Activated naive CD8-positive, alpha-beta T cell (primary cell): ENCODE data around the gene WFDC12.
A peak's percentile ranks its signal among the peaks of the same experiment; 100 is the strongest.

ENCODE experiments used
- H3K27ac Mint-ChIP-seq: one replicate; pipeline ENCODE4 v1.8.0; 2021; ENCODE audit warnings: mixed read lengths
- H3K27me3 Mint-ChIP-seq: one replicate; pipeline ENCODE4 v1.8.0; 2021; ENCODE audit warnings: mixed read lengths
- H3K36me3 Mint-ChIP-seq: one replicate; pipeline ENCODE4 v1.8.0; 2021; ENCODE audit warnings: mixed read lengths
- H3K4me1 Mint-ChIP-seq: one replicate; pipeline ENCODE4 v1.8.0; 2021; ENCODE audit warnings: low read depth, mixed read lengths
- H3K4me3 Mint-ChIP-seq: one replicate; pipeline ENCODE4 v1.8.0; 2021; ENCODE audit warnings: mild to moderate bottlenecking, mixed read lengths
- H3K9me3 Mint-ChIP-seq: one replicate; pipeline ENCODE4 v1.8.0; 2021; ENCODE audit warnings: low read depth, mixed read lengths

Gene WFDC12

GRCh38 chr20:45105317-45105716 lies 18.9 kb downstream of the WFDC12 start:
- no peaks in the 10 kb centered on the region for H3K9me3 Mint-ChIP-seq
- H3K4me1 Mint-ChIP-seq, result peaks cover 3% of the 10 kb centered on the region
- H3K4me3 Mint-ChIP-seq, result no peak overlapping the region
- H3K27me3 Mint-ChIP-seq, result peaks cover 17% of the 10 kb centered on the region
- H3K27ac Mint-ChIP-seq, result no peak overlapping the region
- H3K36me3 Mint-ChIP-seq, result no peaks in the 10 kb centered on the region

DNA sequence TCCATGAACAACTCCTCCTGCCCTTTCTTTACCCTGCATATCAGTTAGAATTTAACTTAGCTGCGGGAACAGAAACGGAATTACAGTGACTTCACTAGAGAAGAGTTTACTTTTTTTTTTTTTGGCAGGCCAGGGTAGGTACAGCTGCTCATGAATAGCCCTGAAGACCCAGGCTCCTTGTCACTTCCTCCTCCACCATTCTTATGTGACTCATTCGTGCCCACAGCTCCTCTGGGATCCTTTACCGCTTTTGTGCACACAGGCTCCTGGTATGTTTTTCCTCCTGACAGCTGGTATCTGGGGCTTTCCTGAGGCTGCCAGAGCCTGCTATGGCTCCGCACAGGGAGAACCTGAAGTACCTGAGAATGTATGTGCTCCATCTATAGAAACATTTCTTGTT lies 19.5 kb downstream of the WFDC12 start:
- no peaks in the 10 kb centered on the region for H3K9me3 Mint-ChIP-seq
- H3K36me3 Mint-ChIP-seq, result no peaks in the 10 kb centered on the region
- H3K27me3 Mint-ChIP-seq, result peaks cover 22% of the 10 kb centered on the region
- peaks cover 6% of the 10 kb centered on the region for H3K4me1 Mint-ChIP-seq
- no peak overlapping the region for H3K4me3 Mint-ChIP-seq
- H3K27ac Mint-ChIP-seq, result no peak overlapping the region

- Mint-ChIP-seq H3K4me1 (peaks cover 10% of the 10 kb centered on the region), H3K9me3 (no peaks in the 10 kb centered on the region), H3K27ac (no peak overlapping the region), H3K4me3 (no peak overlapping the region), H3K36me3 (no peaks in the 10 kb centered on the region), H3K27me3 (peaks cover 32% of the 10 kb centered on the region)
Measured at GRCh38 chr20:45103072-45103471, 21.2 kb downstream of the WFDC12 start.

DNA sequence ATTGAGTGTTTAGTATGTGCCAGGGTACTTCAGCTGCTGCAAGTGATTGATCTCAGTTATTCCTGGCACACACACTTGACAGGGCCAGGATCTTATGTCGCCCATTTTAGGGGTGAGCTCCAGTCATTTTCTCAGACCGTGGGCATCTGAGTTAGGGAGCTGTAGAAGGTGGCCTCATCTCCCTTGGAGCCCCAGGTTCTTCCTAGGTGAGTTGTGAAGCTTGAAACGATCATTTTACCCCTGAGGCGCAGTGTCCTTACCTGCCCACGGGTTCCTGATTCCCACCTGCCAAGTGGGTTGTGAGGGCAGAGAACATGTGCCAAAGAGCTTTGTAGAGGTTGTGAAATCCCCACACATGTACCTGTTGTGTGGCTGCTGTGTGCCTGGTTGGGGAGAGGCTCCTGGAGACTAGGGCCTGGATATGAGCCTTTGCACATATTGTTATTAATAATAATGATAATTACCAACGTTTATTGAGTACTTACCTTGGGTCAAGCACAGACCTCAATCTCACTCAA lies 22.9 kb downstream of the WFDC12 start:
- Mint-ChIP-seq H3K4me1 (peaks cover 16% of the 10 kb centered on the region), H3K9me3 (no peaks in the 10 kb centered on the region), H3K36me3 (no peaks in the 10 kb centered on the region), H3K4me3 (no peak overlapping the region), H3K27me3 (peaks cover 37% of the 10 kb centered on the region), H3K27ac (no peak overlapping the region)

DNA sequence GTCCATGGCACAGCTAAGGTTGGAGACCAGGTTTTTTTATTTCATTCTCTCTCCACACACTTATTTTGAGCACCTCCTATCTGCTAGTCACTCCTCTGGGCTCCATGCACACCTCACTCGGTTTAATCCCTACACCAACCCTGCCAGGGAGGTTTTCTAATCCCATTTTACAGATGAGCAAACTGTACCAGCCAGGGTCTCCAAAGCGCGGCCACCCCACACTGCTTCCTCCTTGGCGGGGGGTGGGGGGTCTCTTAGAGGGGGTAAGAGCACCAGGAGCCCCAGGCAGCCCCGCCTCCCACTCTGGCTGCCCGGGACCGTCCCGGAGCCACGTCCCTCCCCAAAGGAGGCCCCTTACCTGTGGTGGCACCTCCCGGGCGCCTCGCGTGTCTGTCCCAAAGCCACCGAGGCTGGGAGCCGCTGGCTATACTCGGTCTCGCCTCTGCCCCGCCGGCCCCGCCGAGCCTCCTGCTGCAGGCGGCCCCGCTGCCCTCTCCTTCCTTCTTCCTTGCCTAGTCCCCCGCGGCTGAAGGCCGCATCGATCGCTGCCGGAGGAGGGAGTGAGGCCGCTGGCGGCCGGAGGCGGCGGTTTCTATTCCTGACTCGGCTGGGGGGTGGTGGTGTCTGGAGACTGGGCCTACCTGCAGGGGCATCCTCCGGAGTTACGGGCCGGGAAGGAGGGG lies 23.6 kb downstream of the WFDC12 start, which contains the start of gene KCNS1:
TSS of gene KCNS1 (minus strand) at position 565 of the 683 bp plus-strand sequence. CDS start 1,891 bp downstream, outside the sequence.
- H3K4me1 Mint-ChIP-seq, result peaks cover 19% of the 10 kb centered on the region
- no peaks in the 10 kb centered on the region for H3K9me3 Mint-ChIP-seq
- no peak within 1 kb of the TSS for H3K4me3 Mint-ChIP-seq
- H3K36me3 Mint-ChIP-seq, result no peaks in the 10 kb centered on the region
- H3K27ac Mint-ChIP-seq, result no peak within 1 kb of the TSS
- H3K27me3 Mint-ChIP-seq, result peaks cover 37% of the 10 kb centered on the region

DNA sequence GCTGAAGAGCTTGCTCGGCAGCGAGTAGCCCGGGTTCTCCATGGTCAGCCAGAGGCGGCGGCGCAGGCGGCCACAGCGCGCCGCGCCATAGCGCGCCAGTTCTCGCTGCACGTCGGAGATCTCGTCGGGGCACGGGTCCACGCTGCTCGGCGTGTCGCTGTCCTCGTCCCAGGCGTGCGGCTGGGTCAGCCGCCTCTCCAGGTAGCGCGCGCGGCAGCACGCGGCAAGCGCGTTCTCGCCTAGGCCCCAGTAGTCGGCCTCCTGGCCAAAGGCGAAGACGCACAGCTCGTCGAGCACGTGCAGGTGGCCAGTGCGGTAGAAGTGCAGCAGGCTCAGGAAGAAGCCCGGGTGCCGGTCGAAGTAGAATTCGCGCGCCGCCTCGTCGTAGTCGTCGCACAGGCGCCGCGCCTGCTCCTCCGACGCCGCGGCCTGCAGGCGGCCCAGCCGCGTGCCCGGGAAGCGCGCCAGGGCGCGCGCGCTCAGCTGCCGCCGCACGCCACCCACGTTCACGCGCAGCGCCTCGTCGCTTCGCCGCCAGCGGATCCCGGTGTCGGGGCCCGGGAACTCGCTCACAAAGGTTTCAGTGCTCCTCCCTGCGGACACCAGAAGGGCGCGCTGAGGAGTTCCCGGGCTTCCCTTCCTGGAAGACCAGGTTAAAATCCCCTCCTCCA lies 26.0 kb downstream of the WFDC12 start:
- H3K9me3 Mint-ChIP-seq, result no peaks in the 10 kb centered on the region
- H3K27me3 Mint-ChIP-seq, result peaks cover 33% of the 10 kb centered on the region
- H3K36me3 Mint-ChIP-seq, result no peaks in the 10 kb centered on the region
- H3K4me3 Mint-ChIP-seq, result no peak overlapping the region
- H3K27ac Mint-ChIP-seq, result no peak overlapping the region
- peaks cover 21% of the 10 kb centered on the region for H3K4me1 Mint-ChIP-seq

GRCh38 chr20:45097485-45098102 lies 26.7 kb downstream of the WFDC12 start:
- Mint-ChIP-seq H3K27ac (no peak overlapping the region), H3K4me3 (peak overlapping the region; percentile 75), H3K9me3 (no peaks in the 10 kb centered on the region), H3K27me3 (peaks cover 32% of the 10 kb centered on the region), H3K36me3 (no peaks in the 10 kb centered on the region), H3K4me1 (peaks cover 21% of the 10 kb centered on the region)

DNA sequence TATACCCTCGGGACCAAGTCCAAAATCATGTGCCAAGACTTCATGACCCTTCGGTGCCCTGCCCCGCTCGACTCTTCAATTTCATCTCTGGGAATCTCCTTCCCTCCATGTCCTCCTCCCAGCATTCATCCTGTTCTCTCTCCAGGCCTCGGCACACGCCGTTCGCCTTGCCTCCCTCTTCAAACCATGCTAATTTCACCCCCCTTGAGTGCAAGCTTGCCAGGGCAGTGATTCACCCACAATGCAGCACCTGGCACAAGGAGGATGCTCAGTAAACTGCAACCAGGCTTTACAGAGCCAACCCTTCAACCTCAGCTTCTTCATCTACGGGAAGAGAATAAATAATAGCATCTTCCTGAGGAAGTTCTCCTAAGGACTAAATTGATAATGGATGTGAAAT lies 27.5 kb downstream of the WFDC12 start:
- peaks cover 30% of the 10 kb centered on the region for H3K27me3 Mint-ChIP-seq
- no peak overlapping the region for H3K27ac Mint-ChIP-seq
- no peaks in the 10 kb centered on the region for H3K9me3 Mint-ChIP-seq
- H3K4me1 Mint-ChIP-seq, result peaks cover 21% of the 10 kb centered on the region
- no peak overlapping the region for H3K4me3 Mint-ChIP-seq
- H3K36me3 Mint-ChIP-seq, result no peaks in the 10 kb centered on the region

- Mint-ChIP-seq H3K27ac (no peak overlapping the region), H3K9me3 (no peaks in the 10 kb centered on the region), H3K4me1 (peaks cover 18% of the 10 kb centered on the region), H3K27me3 (peaks cover 25% of the 10 kb centered on the region), H3K36me3 (no peaks in the 10 kb centered on the region), H3K4me3 (no peak overlapping the region)
Measured at GRCh38 chr20:45095805-45096238, 28.4 kb downstream of the WFDC12 start.

GRCh38 chr20:45094864-45095574 lies 29.2 kb downstream of the WFDC12 start:
- no peaks in the 10 kb centered on the region for H3K9me3 Mint-ChIP-seq
- H3K27ac Mint-ChIP-seq, result no peak overlapping the region
- H3K36me3 Mint-ChIP-seq, result no peaks in the 10 kb centered on the region
- no peak overlapping the region for H3K4me3 Mint-ChIP-seq
- peaks cover 16% of the 10 kb centered on the region for H3K4me1 Mint-ChIP-seq
- H3K27me3 Mint-ChIP-seq, result peaks cover 19% of the 10 kb centered on the region

GRCh38 chr20:45094201-45094600 lies 30.1 kb downstream of the WFDC12 start:
- Mint-ChIP-seq H3K27me3 (peaks cover 11% of the 10 kb centered on the region), H3K36me3 (no peaks in the 10 kb centered on the region), H3K4me3 (no peak overlapping the region), H3K9me3 (no peaks in the 10 kb centered on the region), H3K27ac (peak overlapping the region; percentile 58), H3K4me1 (peaks cover 15% of the 10 kb centered on the region)

- H3K4me1 Mint-ChIP-seq, result peaks cover 11% of the 10 kb centered on the region
- no peak overlapping the region for H3K27ac Mint-ChIP-seq
- no peak overlapping the region for H3K4me3 Mint-ChIP-seq
- no peaks in the 10 kb centered on the region for H3K9me3 Mint-ChIP-seq
- H3K36me3 Mint-ChIP-seq, result no peaks in the 10 kb centered on the region
- H3K27me3 Mint-ChIP-seq, result peaks cover 5% of the 10 kb centered on the region
Measured at GRCh38 chr20:45092898-45093297, 31.4 kb downstream of the WFDC12 start.

GRCh38 chr20:45091366-45091765 lies 32.9 kb downstream of the WFDC12 start:
- Mint-ChIP-seq H3K4me3 (no peak overlapping the region), H3K27me3 (no peaks in the 10 kb centered on the region), H3K27ac (peak overlapping the region; percentile 7), H3K4me1 (peaks cover 6% of the 10 kb centered on the region), H3K36me3 (peaks cover 4% of the 10 kb centered on the region), H3K9me3 (no peaks in the 10 kb centered on the region)

- H3K27me3 Mint-ChIP-seq, result no peaks in the 10 kb centered on the region
- H3K36me3 Mint-ChIP-seq, result peaks cover 6% of the 10 kb centered on the region
- H3K4me1 Mint-ChIP-seq, result peaks cover 3% of the 10 kb centered on the region
- no peak overlapping the region for H3K4me3 Mint-ChIP-seq
- H3K9me3 Mint-ChIP-seq, result no peaks in the 10 kb centered on the region
- H3K27ac Mint-ChIP-seq, result no peak overlapping the region
Measured at GRCh38 chr20:45090481-45090880, 33.8 kb downstream of the WFDC12 start.

DNA sequence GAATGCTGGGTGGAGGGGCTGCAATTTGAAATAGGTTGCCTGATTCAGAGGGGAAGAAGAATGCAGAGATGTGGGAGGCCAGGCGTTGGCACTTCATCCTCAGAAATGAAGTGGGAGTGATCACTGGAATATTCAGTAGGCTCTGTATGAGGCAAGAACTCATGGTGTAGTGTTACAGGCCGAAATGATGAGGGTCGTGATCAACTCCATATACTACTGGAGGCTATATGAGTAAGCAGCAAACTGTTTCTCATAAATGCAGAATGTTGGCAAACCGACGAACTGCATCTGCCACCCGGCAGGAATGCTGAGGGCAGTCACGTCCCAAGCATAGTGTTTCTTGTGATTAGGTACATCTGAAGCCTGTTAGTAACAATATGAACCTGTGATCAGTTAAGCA lies 36.0 kb downstream of the WFDC12 start:
- Mint-ChIP-seq H3K4me1 (peaks cover 1% of the 10 kb centered on the region), H3K9me3 (no peaks in the 10 kb centered on the region), H3K27me3 (no peaks in the 10 kb centered on the region), H3K36me3 (peaks cover 17% of the 10 kb centered on the region), H3K27ac (no peak overlapping the region), H3K4me3 (no peak overlapping the region)
